ENCODE measurements around the gene PRR13.
"Not testable (repeated sequence)": the region's sequence is repeated elsewhere in the genome, so short reads cannot be mapped to it uniquely, and the experiment has no call there.

The PRR13 gene

DNA sequence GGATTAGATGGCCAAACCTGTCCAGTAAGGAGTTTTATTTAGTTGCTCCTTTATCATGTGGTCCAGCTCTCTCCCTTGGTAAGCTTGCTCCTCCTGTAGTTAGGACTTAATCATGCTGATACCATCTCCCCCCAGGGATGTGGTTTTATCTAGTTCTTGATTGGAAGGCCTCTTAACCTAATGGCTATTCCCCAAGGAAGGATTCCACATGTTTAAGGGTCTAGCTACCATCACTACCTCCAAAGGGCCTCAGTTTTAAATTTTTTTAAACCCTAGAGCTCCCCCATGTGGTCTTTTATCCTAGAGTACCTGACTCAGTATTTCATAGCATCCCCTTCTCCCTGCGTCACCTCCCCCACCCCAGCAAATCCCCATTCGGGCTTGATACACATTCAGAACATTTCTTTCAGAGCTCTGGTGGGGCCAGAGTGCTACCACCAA lies 35.3 kb downstream of the PRR13 start:
- Mint-ChIP-seq H3K27me3 (no peaks in the 10 kb centered on the region), H3K4me1 (peaks cover 41% of the 10 kb centered on the region), H3K4me3 (no peak overlapping the region), H3K36me3 (peaks cover 60% of the 10 kb centered on the region), H3K27ac (peak overlapping the region; percentile 30), H3K9me3 (no peaks in the 10 kb centered on the region)
- ATAC-seq, result no peak

DNA sequence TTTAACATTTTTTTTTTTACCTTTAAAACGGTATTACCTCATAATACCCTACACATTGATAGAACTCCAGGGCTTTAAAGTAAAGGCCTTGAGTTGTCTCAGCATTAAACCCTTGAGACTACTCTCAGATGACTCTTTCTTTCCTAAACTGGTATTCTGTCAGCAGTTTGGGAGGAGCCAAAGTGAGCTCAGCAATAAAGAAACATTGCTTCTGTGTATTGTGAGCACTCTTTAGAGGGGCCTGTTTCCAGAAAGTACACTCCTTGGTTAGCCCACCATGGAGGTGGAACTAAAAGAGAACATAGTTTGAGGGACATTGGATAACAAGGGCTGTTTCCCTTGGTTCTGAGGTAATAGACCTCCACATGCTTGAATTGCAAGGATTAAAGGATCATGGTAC lies 37.3 kb downstream of the PRR13 start:
- H3K36me3 Mint-ChIP-seq, result peaks cover 52% of the 10 kb centered on the region
- H3K27ac Mint-ChIP-seq, result no peak overlapping the region
- H3K4me1 Mint-ChIP-seq, result peaks cover 41% of the 10 kb centered on the region
- no peaks in the 10 kb centered on the region for H3K27me3 Mint-ChIP-seq
- no peak overlapping the region for H3K4me3 Mint-ChIP-seq
- no peaks in the 10 kb centered on the region for H3K9me3 Mint-ChIP-seq
- no peak for ATAC-seq

DNA sequence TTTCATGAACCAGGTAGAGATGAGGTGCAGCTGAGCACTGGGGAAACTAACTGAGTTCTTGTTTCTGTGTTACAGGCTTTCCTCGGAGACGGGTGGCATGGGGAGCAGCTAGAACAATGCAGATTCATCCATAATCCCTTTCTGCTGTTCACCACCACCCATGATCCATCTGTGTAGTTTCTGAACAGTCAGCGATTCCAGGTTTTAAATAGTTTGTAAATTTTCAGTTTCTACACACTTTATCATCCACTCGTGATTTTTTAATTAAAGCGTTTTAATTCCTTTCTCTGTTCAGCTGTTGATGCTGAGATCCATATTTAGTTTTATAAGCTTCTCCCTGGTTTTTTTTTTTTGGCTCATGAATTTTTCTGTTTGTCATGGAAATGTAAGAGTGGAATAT lies 37.8 kb downstream of the PRR13 start:
- H3K27me3 Mint-ChIP-seq, result no peaks in the 10 kb centered on the region
- peaks cover 48% of the 10 kb centered on the region for H3K36me3 Mint-ChIP-seq
- H3K9me3 Mint-ChIP-seq, result no peaks in the 10 kb centered on the region
- no peak overlapping the region for H3K4me3 Mint-ChIP-seq
- H3K4me1 Mint-ChIP-seq, result peaks cover 37% of the 10 kb centered on the region
- ATAC-seq, result no peak
- no peak overlapping the region for H3K27ac Mint-ChIP-seq

DNA sequence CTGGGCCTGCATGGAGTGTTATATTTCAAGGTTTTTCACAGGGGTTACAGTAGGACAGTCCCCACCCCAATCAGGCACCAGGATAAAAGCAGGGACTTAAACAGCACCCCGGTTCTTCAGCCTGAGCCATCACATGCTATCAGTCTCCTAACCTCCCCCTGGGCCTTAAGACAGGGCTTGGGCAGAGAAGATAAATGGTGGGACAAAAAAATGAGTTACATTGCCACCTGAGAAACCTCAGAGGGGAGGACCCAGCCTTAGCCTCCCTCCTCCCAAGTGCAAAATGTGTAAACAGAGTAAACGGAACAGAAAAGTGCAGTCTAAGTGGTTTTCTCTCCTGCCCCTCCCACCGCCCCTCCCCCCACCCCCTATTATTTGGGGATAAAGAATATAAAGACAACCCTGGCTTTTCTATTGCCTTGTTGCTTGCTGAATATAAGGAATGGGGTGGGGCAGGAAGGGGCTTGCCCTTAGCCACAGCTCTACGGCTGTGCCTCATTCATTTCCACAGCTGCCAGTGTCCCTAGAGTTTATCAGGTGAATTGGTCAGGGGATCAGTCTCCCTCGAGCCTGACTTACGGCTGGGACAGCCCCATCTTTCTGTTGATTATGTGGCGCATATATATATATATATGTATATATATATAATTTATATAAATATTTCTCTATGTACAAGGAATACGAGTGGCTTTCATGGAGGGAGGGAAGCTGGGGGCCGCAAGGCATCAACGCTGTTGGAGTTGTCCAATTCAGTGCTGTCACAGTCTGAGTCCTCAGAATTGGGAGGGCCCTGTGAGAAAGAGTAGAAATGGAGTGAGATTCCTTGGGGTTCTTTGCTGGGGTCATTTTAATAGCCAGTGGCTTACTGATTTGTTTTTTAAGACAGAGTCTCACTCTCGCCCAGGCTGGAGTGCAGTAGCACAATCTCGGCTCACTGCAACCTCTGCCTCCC lies 39.2 kb downstream of the PRR13 start:
- no peaks in the 10 kb centered on the region for H3K27me3 Mint-ChIP-seq
- peaks cover 44% of the 10 kb centered on the region for H3K36me3 Mint-ChIP-seq
- no peaks in the 10 kb centered on the region for H3K9me3 Mint-ChIP-seq
- no peak overlapping the region for H3K4me3 Mint-ChIP-seq
- H3K4me1 Mint-ChIP-seq, result peaks cover 28% of the 10 kb centered on the region
- no peak for ATAC-seq
- H3K27ac Mint-ChIP-seq, result no peak overlapping the region

DNA sequence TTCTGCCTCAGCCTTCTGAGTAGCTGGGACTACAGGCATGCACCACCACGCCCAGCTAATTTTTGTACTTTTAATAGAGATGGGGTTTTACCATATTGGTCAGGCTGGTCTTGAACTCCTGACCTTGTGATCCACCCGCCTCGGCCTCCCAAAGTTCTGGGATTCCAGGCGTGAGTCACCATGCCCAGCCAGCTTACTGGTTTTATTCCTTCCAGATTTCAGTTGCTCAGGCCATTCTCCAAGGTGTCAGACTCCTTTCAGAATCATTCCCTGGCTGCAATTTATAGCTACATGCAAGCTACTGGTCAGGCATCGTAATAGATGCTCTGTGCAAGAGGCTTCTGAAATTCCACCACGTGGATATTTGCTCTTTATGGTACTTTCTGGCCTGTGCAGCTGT lies 39.9 kb downstream of the PRR13 start:
- not testable (repeated sequence) for H3K27ac Mint-ChIP-seq, H3K9me3 Mint-ChIP-seq, H3K4me3 Mint-ChIP-seq, H3K27me3 Mint-ChIP-seq, ATAC-seq
- Mint-ChIP-seq H3K4me1 (peaks cover 28% of the 10 kb centered on the region), H3K36me3 (peaks cover 37% of the 10 kb centered on the region)

DNA sequence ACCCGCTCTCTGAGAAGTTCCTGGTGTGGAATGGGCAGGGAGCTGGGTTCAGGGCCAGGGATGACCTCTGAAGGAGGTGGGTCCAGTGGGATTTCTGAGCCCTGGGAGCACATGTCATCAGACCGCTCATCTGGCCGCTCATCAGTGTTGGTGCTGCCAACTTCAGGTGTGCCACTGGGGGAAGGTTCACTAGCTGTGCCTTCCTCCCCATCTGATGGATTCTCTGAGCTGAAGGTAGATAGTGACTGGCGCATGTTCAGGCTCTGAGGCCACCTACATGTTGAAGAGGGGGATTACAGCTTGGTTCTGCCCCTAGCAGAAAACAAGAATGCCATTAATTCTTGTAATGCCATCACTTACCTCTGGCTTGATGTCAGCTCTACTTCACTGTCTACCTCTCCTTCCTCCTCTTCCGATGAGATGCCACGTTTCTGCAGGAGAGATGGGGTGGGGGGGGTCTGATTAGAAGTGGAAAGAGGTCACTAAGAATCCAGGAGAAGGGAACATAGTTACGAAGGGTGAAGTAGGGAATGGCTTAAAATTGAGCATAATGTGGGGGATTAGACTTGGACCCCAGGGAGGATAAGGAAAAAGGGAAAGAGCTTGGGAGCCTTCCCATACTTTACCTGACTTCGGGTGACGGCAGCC lies 40.5 kb downstream of the PRR13 start:
- Mint-ChIP-seq H3K9me3 (no peaks in the 10 kb centered on the region), H3K36me3 (peaks cover 31% of the 10 kb centered on the region)
- peak; percentile 49 for ATAC-seq

DNA sequence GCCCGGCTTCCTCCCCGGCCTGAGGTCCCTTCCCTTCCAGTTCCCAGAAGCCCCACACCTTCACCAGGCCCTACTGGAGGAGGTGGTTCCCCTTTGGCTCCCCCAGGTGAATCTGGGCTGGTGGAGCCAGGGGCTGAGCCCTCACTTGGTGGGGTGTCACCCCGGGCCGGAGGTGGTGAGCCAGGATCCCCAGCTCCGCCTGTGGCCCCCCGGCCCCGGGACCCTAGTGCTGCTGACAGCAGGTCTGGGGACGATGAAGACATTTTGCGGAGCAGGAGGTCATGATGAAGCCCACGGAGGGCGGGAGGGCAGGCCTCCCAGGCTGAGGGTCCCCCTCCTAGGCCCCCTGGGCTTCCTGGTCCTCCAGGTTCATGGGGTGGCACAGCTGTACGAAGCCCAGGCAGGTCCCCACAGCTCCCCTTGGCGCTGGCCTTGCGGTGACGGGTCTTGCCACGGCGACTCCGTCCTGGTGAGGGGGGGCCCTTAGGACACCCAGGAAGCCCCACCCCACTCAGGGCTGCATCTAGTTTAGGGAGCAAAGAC lies 41.2 kb downstream of the PRR13 start:
- ATAC-seq, result peak; percentile 31
- no peak overlapping the region for H3K4me3 Mint-ChIP-seq
- H3K9me3 Mint-ChIP-seq, result no peaks in the 10 kb centered on the region
- peaks cover 29% of the 10 kb centered on the region for H3K36me3 Mint-ChIP-seq
- H3K27me3 Mint-ChIP-seq, result no peaks in the 10 kb centered on the region
- H3K27ac Mint-ChIP-seq, result no peak overlapping the region
- H3K4me1 Mint-ChIP-seq, result peaks cover 20% of the 10 kb centered on the region

More for the DNA sequence above, 40.5 kb downstream of the PRR13 start:
- Mint-ChIP-seq H3K4me3 (no peak overlapping the region), H3K27me3 (no peaks in the 10 kb centered on the region), H3K27ac (no peak overlapping the region), H3K4me1 (peaks cover 23% of the 10 kb centered on the region)

DNA sequence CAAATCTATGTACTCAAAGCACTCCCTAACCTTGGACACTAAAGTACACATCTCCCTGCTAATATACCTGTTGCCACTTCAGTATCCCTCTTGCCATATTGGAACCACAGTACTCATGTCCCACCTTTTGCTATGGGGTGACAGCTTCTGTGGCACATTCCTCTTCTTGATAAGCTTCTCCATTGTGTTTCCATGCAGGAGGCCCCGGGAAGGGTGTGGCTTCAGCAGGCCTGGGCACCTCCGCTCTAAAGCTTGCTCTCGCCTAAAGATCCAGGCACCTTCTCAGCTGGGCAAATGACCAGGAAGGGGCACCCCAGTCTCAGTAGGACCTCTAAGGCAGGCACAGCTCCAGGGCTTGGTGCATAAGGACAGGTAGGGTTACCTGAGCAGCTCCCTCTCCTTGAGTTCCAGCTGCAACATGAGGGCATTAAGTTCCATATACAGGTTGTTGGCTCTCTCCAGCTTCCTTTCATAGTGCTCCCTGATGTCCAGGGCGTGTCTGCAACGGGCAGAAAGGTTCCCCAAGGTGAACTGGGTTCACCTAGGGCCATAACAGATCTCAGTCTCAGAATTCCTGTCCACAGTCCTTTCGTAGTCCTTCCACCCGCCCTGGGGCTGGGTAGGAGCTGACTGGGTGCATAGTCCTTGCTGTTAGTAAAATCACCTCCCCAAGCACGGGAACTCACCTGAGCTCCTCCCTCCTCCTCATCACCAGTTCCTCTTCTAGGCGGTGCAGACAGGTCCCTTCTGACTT lies 41.9 kb downstream of the PRR13 start:
- H3K4me1 Mint-ChIP-seq, result peaks cover 20% of the 10 kb centered on the region
- no peak overlapping the region for H3K27ac Mint-ChIP-seq
- no peak overlapping the region for H3K4me3 Mint-ChIP-seq
- H3K9me3 Mint-ChIP-seq, result no peaks in the 10 kb centered on the region
- H3K36me3 Mint-ChIP-seq, result peaks cover 29% of the 10 kb centered on the region
- no peaks in the 10 kb centered on the region for H3K27me3 Mint-ChIP-seq
- ATAC-seq, result peak; percentile 66

DNA sequence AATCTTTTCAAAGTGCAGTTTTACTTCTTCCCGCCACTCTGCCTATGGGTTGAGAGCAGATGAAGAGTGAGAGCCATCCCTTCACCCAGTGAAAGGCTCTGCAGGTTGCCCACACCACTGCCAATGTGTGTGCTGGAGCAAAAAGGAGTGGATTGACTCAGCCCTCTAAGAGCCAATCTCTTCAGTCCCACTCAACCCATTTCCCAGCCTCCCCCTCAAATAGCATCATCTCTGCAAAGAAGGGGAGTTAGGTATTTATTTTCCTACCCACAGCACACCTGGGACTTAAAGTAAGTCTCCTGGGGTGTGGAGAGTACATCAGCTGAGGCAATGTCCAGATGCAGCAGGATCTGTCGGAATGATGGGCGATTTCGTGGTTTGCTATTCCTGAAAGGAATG lies 42.4 kb downstream of the PRR13 start:
- Mint-ChIP-seq H3K27ac (no peak overlapping the region), H3K36me3 (peaks cover 26% of the 10 kb centered on the region), H3K4me1 (peaks cover 20% of the 10 kb centered on the region), H3K9me3 (no peaks in the 10 kb centered on the region), H3K4me3 (no peak overlapping the region), H3K27me3 (no peaks in the 10 kb centered on the region)
- no peak for ATAC-seq

DNA sequence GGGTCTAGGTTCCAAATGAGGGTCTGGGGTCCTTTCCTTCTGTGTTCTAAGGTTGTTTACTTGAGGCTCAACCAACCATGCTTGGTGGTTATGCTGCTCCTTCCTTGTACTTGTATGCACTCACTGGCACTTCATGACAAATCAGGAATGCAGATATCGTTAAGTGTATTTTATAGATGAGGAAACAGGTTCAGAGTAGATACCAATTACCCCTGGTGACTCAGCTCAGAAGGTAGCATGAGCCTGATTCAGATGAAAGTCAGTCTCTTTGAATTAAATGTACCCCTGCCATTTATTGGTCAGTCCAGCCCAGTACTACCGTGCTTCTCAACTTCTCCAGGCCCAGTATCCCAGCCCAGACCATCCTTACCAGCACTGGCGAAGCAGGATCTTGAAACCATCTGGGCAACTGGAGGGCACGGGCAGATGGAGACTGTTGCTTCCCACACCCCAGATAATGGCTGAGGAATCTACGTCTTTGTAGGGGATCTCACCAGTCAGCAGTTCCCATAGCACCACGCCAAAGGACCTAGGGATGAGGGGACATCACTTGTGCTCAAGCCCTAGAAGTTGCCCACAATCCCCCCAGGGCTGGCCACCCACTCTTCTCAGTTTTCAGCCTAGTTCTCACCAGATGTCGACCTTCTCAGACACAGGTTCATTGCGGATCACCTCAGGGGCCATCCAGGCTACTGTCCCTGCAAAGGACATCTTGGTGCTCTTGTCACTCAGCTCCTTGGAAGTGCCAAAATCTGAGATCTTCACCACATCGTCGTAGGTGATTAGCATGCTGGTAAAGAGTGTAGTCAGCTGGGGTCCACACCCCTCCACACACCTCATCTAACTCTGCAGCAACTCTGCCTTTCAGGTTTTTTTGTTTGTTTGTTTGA lies 43.4 kb downstream of the PRR13 start:
- Mint-ChIP-seq H3K4me1 (peaks cover 20% of the 10 kb centered on the region), H3K36me3 (peaks cover 16% of the 10 kb centered on the region), H3K9me3 (no peaks in the 10 kb centered on the region), H3K4me3 (no peak overlapping the region), H3K27ac (no peak overlapping the region), H3K27me3 (no peaks in the 10 kb centered on the region)
- no peak for ATAC-seq

DNA sequence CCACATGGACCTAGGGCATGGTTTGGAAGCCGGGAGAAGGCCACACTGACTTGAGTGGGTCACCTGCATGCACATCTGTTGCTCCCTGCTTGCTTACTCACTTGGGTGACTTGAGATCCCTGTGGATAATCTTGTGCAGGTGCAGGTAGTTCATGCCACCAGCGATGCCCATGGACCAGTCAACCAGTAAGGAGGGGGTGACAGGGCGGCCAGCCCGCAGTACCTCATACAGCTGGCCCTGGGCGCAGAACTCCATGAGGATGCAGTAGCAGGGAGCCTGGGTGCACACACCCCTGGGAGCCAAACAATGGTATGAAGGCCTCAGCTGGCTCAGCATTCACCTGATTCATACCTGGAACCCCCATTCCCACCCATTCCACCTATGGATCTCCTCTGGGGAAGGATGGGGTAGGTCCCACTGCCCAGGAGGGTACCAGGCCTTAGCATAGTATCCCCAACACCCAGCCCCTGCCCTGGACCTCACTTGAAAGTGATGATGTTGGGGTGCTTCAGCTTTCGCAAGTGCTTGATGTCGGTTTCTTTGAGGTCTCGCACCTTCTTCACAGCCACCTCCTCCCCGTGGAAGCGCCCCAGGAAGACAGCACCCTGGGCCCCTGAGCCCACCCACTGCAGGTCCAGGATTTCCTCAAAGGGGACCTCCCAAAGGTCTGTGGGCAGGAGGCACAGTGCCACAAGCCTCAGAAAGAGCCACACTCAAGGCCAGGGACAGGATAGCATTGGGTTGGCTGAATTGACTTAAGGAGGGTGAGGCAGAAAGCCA lies 44.6 kb downstream of the PRR13 start:
- H3K4me3 Mint-ChIP-seq, result no peak overlapping the region
- no peaks in the 10 kb centered on the region for H3K27me3 Mint-ChIP-seq
- H3K9me3 Mint-ChIP-seq, result no peaks in the 10 kb centered on the region
- ATAC-seq, result no peak
- peaks cover 20% of the 10 kb centered on the region for H3K4me1 Mint-ChIP-seq
- peaks cover 16% of the 10 kb centered on the region for H3K36me3 Mint-ChIP-seq
- no peak overlapping the region for H3K27ac Mint-ChIP-seq

DNA sequence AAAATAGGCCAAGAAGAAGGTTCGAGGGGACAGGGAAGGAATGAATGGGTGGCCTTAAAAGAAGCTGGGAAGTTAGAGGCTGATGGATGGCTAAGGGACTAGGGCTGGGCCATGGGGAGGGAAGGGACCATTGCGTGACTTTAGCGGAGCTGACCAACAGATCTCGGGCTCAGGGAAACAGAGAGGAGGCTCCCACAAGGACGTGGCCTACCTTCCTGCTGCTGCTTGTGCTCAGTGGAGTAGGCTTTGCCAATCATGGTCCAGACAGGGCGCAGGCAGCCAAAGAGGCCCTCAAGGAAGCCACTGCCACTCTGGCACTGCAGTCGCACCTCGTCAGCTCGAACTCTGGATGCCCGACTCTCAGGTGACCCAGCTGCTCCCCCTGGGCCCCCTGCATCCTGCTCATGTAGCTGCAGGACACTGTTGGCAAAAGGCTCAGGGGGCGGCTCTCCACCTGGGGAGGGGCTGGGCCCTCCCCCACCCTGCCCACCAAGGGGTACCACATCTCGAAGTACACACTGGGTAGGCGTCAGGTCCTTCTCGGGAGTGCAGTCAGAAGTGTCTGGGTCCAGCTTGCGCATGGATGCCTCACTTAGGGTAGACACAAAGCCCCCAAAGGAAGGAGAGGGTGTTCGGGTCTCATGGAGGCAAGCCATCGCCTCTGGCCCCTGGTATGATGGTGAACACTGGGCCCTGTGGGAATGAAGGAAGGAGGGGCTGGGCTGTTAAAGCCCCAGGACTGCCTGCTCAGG lies 45.4 kb downstream of the PRR13 start:
- H3K4me1 Mint-ChIP-seq, result peaks cover 21% of the 10 kb centered on the region
- H3K4me3 Mint-ChIP-seq, result no peak overlapping the region
- peaks cover 12% of the 10 kb centered on the region for H3K36me3 Mint-ChIP-seq
- no peaks in the 10 kb centered on the region for H3K27me3 Mint-ChIP-seq
- H3K9me3 Mint-ChIP-seq, result no peaks in the 10 kb centered on the region
- no peak overlapping the region for H3K27ac Mint-ChIP-seq
- ATAC-seq, result no peak

DNA sequence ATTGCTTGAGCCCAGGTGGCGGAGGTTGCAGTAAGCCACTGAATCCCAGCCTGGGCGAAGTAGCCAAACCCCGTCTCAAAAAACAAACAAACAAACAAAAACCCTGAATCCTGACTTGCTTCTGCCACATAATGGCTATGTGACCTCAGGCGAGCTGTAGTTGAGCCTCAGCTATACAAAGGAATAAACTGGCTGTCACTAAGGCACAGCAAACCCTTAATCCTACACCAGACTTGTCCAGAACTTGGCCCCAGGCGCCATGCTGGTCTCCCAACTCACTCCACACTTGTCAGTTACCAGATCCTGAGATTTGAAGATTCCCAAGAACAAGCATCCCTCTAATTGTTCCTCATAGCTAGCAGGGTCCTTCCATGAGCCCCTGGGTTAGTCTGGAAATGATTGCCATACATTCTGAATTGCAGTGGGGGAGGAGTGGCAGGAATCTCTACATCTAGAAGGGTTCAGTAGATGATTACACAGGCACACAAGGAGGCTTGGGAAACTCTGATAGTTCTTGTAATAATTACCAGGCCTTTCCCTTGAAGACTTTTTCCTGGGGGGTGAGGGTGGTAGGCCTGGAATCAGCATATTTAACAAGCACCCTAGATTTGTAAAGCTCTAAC lies 47.8 kb downstream of the PRR13 start:
- Mint-ChIP-seq H3K27me3 (no peaks in the 10 kb centered on the region), H3K9me3 (no peaks in the 10 kb centered on the region), H3K4me1 (peaks cover 25% of the 10 kb centered on the region), H3K27ac (no peak overlapping the region), H3K4me3 (no peak overlapping the region), H3K36me3 (peaks cover 7% of the 10 kb centered on the region)
- ATAC-seq, result no peak
